HG03095 (cell line): ENCODE measurements around the gene SPAG7.

Experiments
- ATAC-seq: cut with Tn5 transposase; IDR thresholded peaks from one replicate; pipeline ENCODE4 v1.9.1; 2021; ENCODE audit warnings: moderate library complexity; ENCODE audit not compliant: unreplicated experiment

The SPAG7 gene

DNA sequence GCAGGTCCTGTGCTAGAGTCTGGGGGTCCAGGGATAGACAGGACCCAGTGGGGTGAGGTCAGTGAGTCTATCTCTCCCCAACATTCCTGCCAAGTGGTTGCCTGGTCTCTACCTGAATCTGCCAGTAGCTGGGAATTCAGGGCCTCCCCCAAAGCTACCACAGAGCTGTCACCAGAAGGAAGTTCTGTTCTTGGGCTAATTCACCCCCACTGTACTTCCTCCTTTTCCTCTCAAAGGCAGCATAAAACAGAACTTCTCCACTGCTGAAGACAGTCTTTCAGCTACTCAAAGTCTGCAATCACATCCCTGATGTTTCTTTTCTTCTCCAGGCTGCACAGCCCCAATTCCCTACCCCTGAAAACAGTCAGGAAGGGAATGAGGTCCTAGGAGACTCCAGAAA lies 11.1 kb upstream of the SPAG7 start:
- ATAC-seq = no peak

DNA sequence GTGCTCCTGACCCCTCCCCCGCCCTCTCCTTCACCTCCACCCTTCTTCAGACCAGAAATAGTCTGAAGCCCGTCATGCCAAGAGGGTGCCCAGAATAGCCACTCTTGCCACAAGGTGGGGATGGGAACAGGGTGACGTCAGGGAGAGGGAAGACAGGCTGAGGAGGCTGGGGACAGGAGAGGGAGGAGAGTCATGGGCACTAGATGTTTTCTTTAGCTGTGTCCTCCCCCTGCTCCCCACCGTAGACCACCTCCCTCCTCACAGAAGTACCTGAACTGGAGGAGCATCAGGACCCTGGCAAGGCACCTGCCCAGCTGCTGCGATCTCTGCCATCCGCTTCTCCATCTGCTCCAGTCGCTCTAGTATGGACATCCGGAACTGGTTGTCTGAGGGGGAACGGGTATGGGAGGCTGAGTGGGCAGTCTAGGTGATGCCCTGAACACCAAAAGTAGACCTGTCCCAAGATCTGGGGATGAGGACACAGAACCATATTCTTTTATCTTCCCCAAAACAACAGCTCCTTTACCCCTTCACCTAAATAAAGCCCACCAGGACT lies 6.6 kb upstream of the SPAG7 start:
- no peak for ATAC-seq

DNA sequence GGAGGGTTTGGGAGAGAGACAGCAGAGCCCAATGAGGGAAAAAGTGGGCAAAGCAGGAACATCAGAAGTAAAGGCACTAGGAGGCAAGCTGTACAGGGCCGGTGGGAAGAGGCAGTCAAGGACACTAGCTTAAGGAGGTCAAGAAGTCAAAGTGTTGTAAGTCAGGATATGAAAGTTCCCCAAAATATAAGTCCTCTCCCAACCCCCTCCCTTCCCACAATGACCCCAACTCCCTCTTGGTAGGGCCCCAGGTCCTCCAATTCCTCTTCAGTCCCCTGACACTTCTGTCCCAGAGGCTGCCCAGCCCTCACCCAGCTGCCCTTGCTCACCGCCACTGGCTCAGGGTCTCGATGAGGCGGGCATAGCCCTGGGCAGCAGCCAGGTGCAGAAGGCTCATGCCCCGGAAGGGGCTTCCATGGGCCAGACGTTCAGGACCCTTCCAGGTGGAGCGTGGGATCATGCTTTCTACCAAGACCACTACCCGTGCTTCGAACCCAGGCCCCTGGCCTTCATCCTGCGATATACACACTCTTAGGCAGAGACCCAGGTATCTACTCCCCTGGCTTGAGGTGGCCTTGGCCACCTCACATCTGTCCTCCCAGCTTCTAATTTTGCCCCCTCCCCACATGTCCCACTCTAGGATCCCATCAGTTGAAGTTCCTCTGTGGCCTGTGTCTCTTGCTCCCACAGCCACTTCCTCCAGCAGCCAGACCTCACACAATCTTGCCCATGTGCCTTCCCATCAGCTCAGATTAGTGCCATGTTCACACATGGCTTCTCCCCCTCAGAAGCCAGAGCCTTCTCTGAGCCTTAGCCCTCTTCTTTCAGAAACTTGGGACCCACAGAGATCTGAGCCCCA lies 5.9 kb upstream of the SPAG7 start:
- no peak for ATAC-seq

DNA sequence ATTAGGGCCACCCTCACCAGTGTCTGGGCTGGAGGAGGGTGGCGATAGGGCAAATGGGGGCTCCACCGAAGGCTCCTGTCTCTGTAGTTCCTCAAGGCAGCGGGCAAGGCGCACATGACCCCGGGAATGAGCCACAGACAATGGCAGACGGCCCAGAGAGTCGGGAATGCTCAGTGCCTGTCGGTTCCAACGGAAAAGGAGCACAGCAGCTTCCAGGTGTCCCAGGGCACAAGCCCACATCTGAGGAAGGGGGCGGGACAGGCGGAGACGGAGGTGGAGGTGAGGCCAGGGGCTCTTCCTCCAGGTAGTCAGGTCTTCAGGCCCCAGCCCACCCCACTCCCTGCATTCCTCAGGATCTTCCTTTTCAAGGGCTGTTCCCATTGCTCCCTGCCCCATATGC lies 5.1 kb upstream of the SPAG7 start:
- no peak for ATAC-seq

DNA sequence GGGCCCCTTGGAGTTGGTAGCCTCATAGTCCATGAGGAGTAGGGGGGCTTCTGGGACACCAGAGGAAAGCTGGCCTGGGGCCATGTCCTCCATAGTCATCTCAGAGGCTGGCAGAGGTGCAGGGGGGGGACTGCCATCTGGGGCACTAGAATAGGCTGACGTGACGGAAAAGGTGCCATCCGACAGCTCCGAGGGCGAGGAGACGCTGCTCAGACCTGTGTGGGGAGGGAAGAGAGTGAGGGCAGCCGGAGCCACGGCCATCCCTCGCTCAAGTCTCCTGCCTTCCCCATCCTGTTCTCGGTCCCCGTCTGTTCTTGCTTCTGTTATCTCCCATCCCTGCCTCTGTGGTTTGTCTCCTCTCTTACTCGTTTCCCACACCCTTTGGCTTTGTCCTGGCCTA lies 4.7 kb upstream of the SPAG7 start:
- no peak for ATAC-seq

DNA sequence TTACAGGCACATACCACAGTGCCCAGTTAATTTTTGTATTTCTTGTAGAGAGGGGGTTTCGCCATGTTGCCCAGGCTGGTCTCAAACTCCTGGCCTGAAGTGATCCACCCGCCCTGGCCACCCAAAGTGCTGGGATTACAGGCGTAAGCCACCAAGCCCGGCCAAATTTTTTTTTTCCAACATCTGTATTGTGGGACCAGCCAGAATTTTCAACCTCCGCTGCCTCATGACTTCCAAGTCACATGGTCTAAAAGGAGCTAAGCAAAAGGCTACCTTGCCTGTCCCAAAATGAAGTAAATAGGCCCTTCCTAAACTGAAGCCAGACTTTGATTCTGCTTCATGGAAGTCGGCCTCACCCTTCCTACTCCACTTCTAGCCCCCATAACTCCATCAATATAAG lies 4.2 kb upstream of the SPAG7 start:
- ATAC-seq = no peak

DNA sequence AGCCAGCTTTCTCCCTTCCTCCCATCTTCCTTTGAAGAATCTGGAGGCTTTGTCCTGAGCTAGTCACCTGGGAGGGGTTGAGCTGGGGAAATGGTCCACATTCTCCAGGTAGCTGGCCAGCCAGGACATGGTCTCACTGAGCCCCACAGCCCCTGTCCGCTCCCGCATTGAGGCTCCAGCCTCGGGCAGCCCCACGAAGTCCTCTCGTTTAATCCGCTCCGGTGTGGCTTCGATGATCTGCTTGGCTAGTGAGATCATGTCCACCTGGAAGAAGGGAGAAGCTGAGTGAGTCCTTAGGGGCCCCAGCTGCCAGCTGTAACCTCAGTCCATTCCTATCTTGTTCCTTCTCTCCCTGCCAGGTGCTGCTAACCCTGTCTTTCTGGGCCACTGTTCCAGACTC lies 2.7 kb upstream of the SPAG7 start:
- no peak for ATAC-seq

DNA sequence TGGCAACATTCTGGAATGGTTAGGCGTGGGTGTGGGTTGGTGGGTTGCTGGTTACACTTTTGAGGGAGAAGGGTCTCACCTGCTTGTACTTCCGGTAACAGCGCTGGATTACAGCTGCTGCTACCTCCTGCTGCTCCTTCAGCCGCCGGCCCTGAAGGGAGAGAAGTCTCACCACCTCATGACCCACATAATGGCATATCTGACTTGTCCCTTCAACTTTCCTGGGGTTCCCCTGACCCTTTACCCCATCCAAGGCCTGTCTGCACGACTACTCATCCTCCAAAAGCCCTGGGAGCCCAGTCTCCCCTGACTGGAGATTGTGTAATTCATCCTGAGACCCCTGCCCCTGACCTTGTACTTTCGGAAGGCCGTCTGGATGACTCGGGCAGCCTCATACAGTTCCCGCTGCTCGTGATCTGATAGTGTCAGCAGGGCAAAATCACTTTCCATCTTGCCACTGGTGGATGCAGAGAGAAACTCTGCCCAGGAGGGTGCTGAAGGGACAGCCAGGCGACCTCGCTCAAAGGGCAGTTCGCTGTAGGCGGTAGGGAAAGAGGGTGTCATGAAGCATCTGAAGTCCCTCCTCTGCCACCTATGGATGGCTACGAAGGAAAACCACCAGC lies 2.0 kb upstream of the SPAG7 start:
- no peak for ATAC-seq

DNA sequence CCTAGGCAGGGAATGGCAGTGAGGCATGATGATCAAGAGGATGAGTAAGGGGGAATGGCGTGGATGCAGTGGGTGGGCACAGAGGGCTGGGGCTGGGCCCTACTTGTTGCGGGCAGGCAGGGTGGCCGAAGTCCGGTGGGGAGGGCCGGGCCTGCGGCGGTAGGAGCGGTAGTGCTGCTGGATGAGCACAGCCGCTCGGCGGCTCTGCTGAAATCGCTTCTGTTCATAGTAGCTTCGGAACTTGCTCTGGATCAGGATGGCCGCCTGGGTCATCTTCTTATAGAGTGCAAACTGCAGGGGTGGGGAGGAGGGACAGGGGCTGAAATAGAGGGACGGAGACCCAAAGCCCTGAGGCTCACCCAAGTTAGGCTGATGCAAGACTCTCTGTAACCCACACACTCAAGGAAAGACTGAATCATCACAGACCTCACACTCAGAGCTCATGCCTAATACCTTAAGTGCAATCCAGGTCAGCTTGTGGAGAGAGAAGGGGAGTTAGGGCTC lies 1.5 kb upstream of the SPAG7 start:
- ATAC-seq = no peak

DNA sequence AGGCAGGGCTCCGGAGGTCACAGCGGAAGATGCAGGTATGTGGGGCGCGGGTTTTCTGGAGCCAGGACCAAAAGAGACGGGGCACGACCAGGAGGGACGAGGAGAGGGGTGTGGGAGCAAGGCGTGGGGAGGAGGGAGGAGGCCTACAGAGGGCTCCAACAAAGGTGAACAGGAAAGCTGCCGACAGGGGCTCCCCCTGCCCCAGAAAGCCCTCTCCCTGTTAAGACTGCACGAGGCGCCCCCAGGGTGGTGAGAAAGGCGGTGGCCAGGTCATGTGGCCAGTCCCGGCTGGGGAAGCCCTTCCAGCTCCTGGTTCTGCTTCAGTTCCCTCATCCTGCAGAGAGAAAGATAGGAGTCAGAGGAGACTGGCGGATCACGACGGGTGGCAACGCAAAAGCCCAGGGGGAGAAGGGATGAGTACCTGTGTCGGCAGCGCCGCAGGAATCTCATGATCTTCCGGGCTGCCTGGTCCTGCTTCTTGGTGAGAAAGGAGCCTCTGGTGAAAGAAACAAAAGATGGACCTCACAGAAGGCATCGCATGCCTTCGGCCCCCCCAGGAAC lies 949 bp upstream of the SPAG7 start:
- no peak for ATAC-seq

DNA sequence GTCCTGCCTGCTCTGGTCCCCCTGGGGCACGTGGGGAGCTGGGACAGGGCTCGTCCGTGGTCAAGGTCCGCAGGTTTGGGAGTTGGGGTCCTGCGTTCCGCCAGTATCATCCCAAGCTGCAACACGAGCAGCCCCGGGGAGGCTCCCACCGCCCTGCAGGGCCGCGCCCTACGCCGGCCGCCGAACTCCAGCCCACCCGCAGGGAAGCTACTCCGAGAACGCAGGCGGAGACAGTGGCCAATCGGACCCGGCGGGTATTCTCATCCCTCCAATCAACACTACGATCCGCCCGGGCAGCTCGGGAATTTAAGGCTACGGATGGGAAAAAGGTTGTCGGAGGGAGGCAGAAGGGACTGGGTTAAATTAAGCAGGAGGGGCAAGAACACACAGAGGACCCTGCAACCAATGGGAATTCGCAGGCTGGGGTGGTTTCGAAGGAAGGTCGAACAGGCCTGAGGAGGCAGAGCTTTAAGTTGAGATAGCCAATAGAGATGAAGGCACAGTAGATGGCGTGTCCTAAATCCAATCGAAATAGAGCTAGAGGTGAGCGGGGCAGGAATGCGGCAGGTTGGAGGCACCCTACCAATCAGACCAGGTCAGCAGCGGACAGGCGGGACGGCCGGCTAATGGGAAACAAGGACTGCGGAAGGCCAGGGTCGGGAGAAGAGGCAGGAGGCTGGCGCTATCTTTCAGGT lies 626 bp downstream of the SPAG7 start:
- ATAC-seq = peak; percentile 71

DNA sequence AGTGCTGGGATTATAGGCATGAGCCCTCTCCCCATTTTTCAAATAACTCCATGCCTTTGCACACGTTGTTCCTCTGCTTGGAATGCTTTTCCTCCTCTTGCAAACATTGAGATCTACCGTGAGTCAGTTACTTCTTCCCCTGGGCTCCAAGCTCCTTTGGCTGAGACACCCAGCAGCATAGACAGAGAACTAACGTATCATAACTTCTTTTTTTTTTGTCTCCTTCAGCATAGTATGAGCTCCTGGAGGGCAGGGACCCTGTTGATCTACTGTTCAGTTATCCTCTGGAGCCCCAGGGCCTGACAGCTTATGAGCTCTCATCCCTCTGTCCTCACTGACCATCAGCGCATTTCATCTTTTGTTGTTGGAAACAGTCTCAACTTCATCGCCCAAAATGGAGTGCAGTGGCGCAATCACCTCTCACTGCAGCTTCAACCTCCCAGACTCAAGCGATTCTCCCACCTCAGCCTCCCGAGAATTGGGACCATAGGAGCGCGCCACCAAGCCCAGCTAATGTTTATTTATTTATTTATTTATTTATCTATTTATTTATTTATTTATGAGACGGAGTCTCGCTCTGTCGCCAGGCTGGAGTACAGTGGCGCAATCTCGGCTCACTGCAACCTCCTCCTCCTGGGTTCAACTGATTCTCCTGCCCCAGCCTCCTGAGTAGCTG lies 2.2 kb downstream of the SPAG7 start:
- ATAC-seq = no peak

DNA sequence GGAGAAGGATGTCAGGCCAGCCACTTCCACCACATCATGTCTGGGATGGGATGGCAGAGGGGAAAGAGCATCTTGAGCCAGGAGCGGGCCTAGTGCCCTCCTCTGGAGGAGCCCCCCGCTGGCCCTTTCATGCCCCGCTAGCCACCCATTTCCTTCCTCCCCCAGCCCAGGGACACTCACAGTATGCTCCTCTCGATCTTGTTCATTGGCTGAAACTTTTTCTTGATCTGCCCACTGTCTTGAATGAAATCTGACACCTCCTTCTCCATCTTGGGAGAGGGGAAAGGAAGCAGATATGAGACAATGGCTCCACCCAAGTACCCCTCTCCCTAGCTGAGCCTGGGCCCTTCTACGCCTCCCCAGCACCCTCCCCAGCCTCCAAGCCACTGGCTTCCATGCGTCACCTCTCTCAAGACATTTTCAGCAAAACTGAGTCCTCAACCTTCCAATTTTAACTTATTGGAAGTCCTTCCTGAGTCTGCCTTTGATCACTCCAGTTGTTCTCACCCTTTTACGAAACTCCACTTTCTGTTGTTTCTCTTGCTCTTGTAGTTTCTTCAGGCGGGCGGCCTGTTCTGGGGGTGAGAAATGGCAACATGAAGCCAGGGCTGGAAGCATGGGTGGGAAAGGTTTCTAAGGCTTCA lies 7.2 kb downstream of the SPAG7 start:
- no peak for ATAC-seq

DNA sequence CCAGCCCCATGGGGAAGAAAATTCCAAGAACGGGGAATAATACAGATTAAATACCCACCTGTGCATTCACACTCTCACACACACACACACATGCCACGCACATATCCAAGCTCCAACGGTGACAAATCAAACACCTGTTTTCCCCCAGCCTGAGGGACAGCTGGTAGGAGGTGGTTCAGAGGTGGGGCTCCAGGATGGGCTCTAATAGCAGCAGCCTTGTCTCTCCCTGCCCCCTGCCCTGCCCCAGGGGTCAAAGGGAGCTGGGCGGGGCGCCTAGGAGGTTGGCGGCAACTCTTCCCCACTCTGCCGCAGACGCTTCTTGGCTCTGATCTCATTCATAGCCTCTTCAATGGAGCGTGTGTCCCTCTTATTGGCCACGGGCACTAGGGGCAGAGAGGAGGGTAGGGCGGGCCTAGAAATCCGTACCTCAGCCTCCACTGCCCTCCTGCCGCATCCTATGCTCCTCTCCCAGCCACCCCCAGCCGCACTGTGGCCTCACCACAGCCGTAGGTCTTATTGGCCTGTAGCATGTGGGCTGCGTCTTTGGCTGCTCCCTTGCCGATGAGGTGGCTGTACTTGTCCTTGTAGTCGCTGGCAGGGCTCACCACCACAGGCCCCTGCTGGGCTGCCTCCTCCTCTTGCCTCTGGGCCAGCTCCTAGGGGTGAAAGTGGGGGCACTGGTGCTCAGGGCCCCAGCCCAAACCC lies 8.2 kb downstream of the SPAG7 start:
- ATAC-seq = no peak

DNA sequence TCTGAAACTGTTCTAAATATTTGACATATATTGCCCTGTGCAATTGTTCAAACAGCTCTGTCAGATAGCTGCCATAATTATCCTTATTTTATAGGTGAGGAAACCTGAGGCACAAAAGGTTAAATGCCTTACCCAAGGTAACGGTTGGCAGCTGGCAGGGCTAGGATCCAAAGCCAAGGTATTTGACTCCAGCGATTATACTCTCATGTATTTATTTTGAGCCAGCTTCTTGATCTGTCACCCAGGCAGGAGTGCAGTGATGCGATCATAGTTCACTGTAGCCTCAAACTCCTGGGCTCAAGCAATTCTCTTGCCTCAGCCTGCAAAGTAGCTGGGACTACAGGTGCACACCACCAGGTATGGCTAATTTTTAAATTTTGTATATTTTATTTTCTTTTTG lies 9.5 kb downstream of the SPAG7 start:
- no peak for ATAC-seq

DNA sequence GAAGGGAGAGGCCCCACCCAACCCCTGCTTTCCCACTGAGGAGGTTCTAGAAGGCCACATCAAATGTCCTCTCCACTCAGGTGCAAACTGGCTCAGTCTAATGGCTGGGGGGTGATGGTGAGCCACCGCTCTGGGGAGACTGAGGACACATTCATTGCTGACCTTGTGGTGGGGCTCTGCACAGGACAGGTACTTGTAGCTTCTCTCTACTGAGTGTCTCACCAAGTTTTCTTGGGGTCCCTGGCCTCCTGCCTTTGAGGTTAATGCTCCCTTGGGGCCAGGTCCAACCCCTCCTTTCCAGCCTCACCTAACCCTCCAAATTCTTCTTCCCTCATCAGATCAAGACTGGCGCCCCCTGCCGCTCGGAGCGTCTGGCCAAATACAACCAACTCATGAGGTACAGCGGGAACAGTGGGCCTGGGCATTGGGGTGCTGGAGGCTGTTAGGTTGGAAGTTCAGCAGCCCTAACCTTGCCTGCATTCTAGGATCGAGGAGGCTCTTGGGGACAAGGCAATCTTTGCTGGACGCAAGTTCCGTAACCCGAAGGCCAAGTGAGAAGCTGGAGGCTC lies 11.0 kb downstream of the SPAG7 start:
- no peak for ATAC-seq

DNA sequence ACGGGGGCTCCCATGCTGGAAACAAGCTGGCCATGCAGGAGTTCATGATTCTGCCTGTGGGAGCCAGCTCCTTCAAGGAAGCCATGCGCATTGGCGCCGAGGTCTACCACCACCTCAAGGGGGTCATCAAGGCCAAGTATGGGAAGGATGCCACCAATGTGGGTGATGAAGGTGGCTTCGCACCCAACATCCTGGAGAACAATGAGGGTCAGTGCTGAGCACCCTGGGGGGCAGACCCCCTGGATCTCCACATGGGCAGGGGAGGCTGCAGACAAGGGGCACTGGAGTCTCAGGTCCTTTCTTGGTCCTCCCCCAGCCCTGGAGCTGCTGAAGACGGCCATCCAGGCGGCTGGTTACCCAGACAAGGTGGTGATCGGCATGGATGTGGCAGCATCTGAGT lies 12.5 kb downstream of the SPAG7 start:
- ATAC-seq = no peak

DNA sequence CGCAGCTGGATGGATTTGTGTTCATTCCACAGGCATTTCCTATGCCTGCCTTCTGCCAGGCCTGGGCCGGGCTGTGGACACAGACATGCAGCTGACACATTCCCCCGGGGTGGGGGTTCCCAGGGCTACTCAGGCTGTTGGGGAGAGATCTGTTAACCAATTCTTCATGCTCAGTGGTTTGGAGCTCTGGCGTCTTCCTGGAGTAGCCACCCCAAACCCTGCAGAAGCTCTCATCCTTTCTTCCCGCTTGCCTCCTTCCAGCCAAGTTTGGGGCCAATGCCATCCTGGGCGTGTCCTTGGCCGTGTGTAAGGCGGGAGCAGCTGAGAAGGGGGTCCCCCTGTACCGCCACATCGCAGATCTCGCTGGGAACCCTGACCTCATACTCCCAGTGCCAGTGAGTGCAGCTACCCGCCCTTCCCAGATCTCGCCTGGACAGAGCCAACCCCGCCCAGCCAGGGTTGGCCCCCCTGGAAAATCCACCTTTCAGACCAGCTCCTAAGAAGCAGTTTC lies 14.1 kb downstream of the SPAG7 start:
- ATAC-seq = no peak

DNA sequence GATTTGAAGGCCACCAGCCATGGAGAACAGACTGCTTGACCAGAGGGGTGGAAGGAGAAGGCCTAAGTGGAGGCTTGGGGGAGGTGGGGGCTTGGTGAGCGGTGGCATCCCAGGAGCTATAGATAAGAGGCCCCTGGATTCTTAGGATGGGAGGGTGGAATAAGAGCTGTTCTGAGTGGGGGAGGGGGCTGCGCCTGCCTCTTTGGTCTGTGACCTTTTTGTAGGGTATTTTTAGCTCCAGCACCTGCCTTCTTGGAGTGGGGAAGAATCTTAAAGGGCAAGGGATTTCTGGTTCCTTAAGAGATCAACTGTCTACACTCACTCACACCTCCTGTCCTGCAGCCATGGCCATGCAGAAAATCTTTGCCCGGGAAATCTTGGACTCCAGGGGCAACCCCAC lies 16.1 kb downstream of the SPAG7 start:
- ATAC-seq = no peak
